ENCODE data around the gene FOXP3. TPM values are rescaled to one million over a fixed set of nuclear protein-coding genes. Genes with fewer than 3 reads are reported as not detected.

The FOXP3 gene
- total and polyA plus RNA-seq, 2 experiments from 2014 or later, result 0.11 to 0.28 TPM

DNA sequence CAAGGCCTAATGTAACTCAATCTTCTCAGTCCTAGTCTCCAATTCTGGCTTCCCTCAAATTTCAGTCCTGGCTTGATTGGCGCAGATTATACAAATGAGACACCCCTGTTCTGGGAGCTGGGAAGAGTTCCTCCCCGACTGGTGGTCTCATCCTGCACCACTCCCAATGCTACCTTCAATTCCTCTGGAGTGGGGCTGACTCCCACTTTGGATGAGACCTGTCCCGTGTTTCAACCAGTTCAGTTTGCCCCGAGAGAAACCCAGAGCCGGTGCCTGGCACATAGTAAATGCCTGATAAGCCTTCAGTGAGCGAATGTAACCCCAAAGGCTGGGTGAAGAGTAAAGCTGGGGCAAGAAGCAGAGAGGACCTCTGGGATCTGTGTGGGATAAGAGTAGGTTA, 60.5 kb downstream of the FOXP3 start (continued):
- no peak for TF ChIP-seq CREB1 (CRISPR knock-in tag; IDR thresholded peaks at IDR 0.05; ENCODE audit: low read depth)
- no peak for TF ChIP-seq EZH2phosphoT487 (IDR thresholded peaks at IDR 0.05; ENCODE audit: unreplicated experiment)
- TF ChIP-seq JUNB (IDR thresholded peaks at IDR 0.05; ENCODE audit: unreplicated experiment), result no peak
- TF ChIP-seq STAT1 (IDR thresholded peaks at IDR 0.05; ENCODE audit: unreplicated experiment), result no peak
- TF ChIP-seq, protein P1, sequence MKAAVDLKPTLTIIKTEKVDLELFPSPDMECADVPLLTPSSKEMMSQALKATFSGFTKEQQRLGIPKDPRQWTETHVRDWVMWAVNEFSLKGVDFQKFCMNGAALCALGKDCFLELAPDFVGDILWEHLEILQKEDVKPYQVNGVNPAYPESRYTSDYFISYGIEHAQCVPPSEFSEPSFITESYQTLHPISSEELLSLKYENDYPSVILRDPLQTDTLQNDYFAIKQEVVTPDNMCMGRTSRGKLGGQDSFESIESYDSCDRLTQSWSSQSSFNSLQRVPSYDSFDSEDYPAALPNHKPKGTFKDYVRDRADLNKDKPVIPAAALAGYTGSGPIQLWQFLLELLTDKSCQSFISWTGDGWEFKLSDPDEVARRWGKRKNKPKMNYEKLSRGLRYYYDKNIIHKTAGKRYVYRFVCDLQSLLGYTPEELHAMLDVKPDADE (IDR thresholded peaks at IDR 0.05), result no peak
- TF ChIP-seq EZH2 (IDR thresholded peaks at IDR 0.05; ENCODE audit: low read depth, unreplicated experiment), result no peak

DNA sequence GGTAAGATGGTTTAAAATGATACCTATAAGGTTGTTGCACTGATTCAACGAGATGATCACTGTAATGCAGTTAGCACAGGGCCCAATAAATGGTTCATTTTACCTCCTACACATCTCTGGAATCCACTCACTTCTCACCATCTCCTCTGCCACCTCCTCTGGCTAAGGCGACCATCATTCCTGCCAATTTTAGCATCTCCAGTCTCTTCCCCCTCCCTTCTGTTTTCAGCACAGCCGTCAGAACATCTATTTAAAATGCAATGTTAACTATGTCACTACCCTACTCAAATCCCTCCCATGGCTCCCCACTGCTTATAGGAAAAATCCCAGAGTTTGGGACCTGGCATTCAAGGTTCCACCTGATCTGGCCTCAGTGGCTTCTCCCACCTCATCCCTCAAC, 61.0 kb downstream of the FOXP3 start:
- Histone ChIP-seq H3K9me2 (ENCODE audit: insufficient read depth) (no peaks in the 10 kb centered on the region), H3F3A (replicated peaks; ENCODE audit: low read depth) (no peaks in the 10 kb centered on the region), H3K4me2 (no peak overlapping the region), H3K4me1 (ENCODE audit: insufficient read depth) (no peaks in the 10 kb centered on the region), H3K36me3 (ENCODE audit: insufficient read depth) (no peaks in the 10 kb centered on the region), H3K4me3 (no peak overlapping the region), H4K20me1 (replicated peaks; ENCODE audit: insufficient read depth) (no peaks in the 10 kb centered on the region), H3K79me2 (replicated peaks; ENCODE audit: insufficient read depth) (no peaks in the 10 kb centered on the region), H3K27ac (ENCODE audit: low read depth) (no peak overlapping the region), H3K27me3 (ENCODE audit: insufficient read depth) (no peaks in the 10 kb centered on the region), H2AFZ (no peak overlapping the region)
- H3K27ac Mint-ChIP-seq, result no peak overlapping the region
- no peak for ATAC-seq
- H3K9me3 Mint-ChIP-seq, result no peaks in the 10 kb centered on the region
- no peaks in the 10 kb centered on the region for H3K36me3 Mint-ChIP-seq (ENCODE audit: low read depth)
- peaks cover 6% of the 10 kb centered on the region for H3K27me3 Mint-ChIP-seq (ENCODE audit: insufficient read depth, low read depth, poor library complexity)
- peaks cover 9% of the 10 kb centered on the region for H3K4me1 Mint-ChIP-seq
- H3K4me3 Mint-ChIP-seq, result no peak overlapping the region
- no peak for DNase-seq (ENCODE audit: low spot score)
- TF ChIP-seq POLR2AphosphoS5 (IDR thresholded peaks at IDR 0.05; ENCODE audit: low read depth), result no peak
- no peak for TF ChIP-seq JUNB (IDR thresholded peaks at IDR 0.05; ENCODE audit: unreplicated experiment)
- TF ChIP-seq, protein P2, sequence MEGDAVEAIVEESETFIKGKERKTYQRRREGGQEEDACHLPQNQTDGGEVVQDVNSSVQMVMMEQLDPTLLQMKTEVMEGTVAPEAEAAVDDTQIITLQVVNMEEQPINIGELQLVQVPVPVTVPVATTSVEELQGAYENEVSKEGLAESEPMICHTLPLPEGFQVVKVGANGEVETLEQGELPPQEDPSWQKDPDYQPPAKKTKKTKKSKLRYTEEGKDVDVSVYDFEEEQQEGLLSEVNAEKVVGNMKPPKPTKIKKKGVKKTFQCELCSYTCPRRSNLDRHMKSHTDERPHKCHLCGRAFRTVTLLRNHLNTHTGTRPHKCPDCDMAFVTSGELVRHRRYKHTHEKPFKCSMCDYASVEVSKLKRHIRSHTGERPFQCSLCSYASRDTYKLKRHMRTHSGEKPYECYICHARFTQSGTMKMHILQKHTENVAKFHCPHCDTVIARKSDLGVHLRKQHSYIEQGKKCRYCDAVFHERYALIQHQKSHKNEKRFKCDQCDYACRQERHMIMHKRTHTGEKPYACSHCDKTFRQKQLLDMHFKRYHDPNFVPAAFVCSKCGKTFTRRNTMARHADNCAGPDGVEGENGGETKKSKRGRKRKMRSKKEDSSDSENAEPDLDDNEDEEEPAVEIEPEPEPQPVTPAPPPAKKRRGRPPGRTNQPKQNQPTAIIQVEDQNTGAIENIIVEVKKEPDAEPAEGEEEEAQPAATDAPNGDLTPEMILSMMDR (conservative IDR thresholded peaks at IDR 0.05; ENCODE audit: low read depth in 2 of 2), result no peak
- no peak for TF ChIP-seq ZNF331 (CRISPR knock-in tag; IDR thresholded peaks at IDR 0.05; ENCODE audit: low read depth)
- TF ChIP-seq EZH2 (IDR thresholded peaks at IDR 0.05; ENCODE audit: low read depth, unreplicated experiment), result no peak
- no peak for TF ChIP-seq EZH2phosphoT487 (IDR thresholded peaks at IDR 0.05; ENCODE audit: unreplicated experiment)
- TF ChIP-seq, protein P3, sequence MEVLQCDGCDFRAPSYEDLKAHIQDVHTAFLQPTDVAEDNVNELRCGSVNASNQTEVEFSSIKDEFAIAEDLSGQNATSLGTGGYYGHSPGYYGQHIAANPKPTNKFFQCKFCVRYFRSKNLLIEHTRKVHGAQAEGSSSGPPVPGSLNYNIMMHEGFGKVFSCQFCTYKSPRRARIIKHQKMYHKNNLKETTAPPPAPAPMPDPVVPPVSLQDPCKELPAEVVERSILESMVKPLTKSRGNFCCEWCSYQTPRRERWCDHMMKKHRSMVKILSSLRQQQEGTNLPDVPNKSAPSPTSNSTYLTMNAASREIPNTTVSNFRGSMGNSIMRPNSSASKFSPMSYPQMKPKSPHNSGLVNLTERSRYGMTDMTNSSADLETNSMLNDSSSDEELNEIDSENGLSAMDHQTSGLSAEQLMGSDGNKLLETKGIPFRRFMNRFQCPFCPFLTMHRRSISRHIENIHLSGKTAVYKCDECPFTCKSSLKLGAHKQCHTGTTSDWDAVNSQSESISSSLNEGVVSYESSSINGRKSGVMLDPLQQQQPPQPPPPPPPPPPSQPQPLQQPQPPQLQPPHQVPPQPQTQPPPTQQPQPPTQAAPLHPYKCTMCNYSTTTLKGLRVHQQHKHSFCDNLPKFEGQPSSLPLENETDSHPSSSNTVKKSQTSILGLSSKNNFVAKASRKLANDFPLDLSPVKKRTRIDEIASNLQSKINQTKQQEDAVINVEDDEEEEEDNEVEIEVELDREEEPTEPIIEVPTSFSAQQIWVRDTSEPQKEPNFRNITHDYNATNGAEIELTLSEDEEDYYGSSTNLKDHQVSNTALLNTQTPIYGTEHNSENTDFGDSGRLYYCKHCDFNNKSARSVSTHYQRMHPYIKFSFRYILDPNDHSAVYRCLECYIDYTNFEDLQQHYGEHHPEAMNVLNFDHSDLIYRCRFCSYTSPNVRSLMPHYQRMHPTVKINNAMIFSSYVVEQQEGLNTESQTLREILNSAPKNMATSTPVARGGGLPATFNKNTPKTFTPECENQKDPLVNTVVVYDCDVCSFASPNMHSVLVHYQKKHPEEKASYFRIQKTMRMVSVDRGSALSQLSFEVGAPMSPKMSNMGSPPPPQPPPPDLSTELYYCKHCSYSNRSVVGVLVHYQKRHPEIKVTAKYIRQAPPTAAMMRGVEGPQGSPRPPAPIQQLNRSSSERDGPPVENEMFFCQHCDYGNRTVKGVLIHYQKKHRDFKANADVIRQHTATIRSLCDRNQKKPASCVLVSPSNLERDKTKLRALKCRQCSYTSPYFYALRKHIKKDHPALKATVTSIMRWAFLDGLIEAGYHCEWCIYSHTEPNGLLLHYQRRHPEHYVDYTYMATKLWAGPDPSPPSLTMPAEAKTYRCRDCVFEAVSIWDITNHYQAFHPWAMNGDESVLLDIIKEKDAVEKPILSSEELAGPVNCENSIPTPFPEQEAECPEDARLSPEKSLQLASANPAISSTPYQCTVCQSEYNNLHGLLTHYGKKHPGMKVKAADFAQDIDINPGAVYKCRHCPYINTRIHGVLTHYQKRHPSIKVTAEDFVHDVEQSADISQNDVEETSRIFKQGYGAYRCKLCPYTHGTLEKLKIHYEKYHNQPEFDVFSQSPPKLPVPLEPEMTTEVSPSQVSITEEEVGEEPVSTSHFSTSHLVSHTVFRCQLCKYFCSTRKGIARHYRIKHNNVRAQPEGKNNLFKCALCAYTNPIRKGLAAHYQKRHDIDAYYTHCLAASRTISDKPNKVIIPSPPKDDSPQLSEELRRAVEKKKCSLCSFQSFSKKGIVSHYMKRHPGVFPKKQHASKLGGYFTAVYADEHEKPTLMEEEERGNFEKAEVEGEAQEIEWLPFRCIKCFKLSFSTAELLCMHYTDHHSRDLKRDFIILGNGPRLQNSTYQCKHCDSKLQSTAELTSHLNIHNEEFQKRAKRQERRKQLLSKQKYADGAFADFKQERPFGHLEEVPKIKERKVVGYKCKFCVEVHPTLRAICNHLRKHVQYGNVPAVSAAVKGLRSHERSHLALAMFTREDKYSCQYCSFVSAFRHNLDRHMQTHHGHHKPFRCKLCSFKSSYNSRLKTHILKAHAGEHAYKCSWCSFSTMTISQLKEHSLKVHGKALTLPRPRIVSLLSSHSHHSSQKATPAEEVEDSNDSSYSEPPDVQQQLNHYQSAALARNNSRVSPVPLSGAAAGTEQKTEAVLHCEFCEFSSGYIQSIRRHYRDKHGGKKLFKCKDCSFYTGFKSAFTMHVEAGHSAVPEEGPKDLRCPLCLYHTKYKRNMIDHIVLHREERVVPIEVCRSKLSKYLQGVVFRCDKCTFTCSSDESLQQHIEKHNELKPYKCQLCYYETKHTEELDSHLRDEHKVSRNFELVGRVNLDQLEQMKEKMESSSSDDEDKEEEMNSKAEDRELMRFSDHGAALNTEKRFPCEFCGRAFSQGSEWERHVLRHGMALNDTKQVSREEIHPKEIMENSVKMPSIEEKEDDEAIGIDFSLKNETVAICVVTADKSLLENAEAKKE (CRISPR knock-in tag; IDR thresholded peaks at IDR 0.05), result no peak
- TF ChIP-seq NANOG (IDR thresholded peaks at IDR 0.05; ENCODE audit: borderline replicate concordance), result no peak
- TF ChIP-seq ZNF114 (CRISPR knock-in tag; IDR thresholded peaks at IDR 0.05), result no peak
- TF ChIP-seq, protein P4, sequence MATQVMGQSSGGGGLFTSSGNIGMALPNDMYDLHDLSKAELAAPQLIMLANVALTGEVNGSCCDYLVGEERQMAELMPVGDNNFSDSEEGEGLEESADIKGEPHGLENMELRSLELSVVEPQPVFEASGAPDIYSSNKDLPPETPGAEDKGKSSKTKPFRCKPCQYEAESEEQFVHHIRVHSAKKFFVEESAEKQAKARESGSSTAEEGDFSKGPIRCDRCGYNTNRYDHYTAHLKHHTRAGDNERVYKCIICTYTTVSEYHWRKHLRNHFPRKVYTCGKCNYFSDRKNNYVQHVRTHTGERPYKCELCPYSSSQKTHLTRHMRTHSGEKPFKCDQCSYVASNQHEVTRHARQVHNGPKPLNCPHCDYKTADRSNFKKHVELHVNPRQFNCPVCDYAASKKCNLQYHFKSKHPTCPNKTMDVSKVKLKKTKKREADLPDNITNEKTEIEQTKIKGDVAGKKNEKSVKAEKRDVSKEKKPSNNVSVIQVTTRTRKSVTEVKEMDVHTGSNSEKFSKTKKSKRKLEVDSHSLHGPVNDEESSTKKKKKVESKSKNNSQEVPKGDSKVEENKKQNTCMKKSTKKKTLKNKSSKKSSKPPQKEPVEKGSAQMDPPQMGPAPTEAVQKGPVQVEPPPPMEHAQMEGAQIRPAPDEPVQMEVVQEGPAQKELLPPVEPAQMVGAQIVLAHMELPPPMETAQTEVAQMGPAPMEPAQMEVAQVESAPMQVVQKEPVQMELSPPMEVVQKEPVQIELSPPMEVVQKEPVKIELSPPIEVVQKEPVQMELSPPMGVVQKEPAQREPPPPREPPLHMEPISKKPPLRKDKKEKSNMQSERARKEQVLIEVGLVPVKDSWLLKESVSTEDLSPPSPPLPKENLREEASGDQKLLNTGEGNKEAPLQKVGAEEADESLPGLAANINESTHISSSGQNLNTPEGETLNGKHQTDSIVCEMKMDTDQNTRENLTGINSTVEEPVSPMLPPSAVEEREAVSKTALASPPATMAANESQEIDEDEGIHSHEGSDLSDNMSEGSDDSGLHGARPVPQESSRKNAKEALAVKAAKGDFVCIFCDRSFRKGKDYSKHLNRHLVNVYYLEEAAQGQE (IDR thresholded peaks at IDR 0.05; ENCODE audit: unreplicated experiment), result no peak
- no peak for TF ChIP-seq STAT1 (IDR thresholded peaks at IDR 0.05; ENCODE audit: unreplicated experiment)
